Left ventricle myocardium inferior (tissue), 1 donor: ENCODE measurements around the gene RPL39. TPM values are rescaled to one million over a fixed set of nuclear protein-coding genes. Genes with fewer than 3 reads are reported as not detected.
A peak's percentile ranks its signal among the peaks of the same experiment; 100 is the strongest.
"Not testable (repeated sequence)": the region's sequence is repeated elsewhere in the genome, so short reads cannot be mapped to it uniquely, and the experiment has no call there.

Experiments
- DNase-seq: peaks from one replicate; pipeline ENCODE4 v3.0.0-alpha.2; 2020
- H3K27ac ChIP-seq: fragments of 200-600 bp; replicated peaks from 2 replicates; pipeline ENCODE4 v1.8.0; 2021
- H3K27me3 ChIP-seq: fragments of 200-600 bp; 2 replicates; pipeline ENCODE4 v1.8.0; 2021; ENCODE audit warnings: low read depth
- H3K36me3 ChIP-seq: fragments of 200-600 bp; 2 replicates; pipeline ENCODE4 v1.8.0; 2021
- H3K4me1 ChIP-seq: fragments of 200-600 bp; 2 replicates; pipeline ENCODE4 v1.8.0; 2021
- H3K4me3 ChIP-seq: fragments of 200-600 bp; 2 replicates; pipeline ENCODE4 v1.8.0; 2021; ENCODE audit warnings: mild to moderate bottlenecking, moderate library complexity
- H3K9me3 ChIP-seq: fragments of 200-600 bp; replicated peaks from 2 replicates; pipeline ENCODE4 v1.8.0; 2021
- CTCF ChIP-seq: fragments of 200-600 bp; IDR thresholded peaks from 2 replicates; pipeline ENCODE4 v1.8.0; 2021; ENCODE audit warnings: antibody characterized with exemption, mild to moderate bottlenecking, borderline replicate concordance
- intact Hi-C: fragments of 100-400 bp; cut with micrococcal nuclease; formaldehyde crosslinking; loops from one replicate; pipeline ENCODE4 v1.11.0; 2022
- total RNA-seq: library from RNA; stranded (reverse); fragmentation: NEBNext Ultra II Directional; extraction: Animal tissue kit (Norgen Biotek cat#: 25700); gene quantifications from one replicate; pipeline ENCODE4 v1.2.1, GENCODE V29; 2021
- donor health status: DM: no; HTN: yes; CAD: no; lungs with severe emphysema.

The RPL39 gene
- total RNA-seq, 1 donor from 2014 or later = 1,056 TPM

GRCh38 chrX:119753639-119754257 is 37.7 kb downstream of the RPL39 start:
- H3K36me3 ChIP-seq = no peaks in the 10 kb centered on the region
- intact Hi-C loops = no loop called here
- DNase-seq = no peak
- no peaks in the 10 kb centered on the region for H3K9me3 ChIP-seq
- H3K4me1 ChIP-seq = no peaks in the 10 kb centered on the region
- no peak overlapping the region for H3K4me3 ChIP-seq
- peaks cover 2% of the 10 kb centered on the region for H3K27me3 ChIP-seq
- peak; percentile 45 for TF ChIP-seq CTCF
- H3K27ac ChIP-seq = no peak overlapping the region

- H3K27me3 ChIP-seq = no peaks in the 10 kb centered on the region
- DNase-seq = no peak
- intact Hi-C loops = no loop called here
- H3K4me3 ChIP-seq = no peak overlapping the region
- no peak overlapping the region for H3K27ac ChIP-seq
- no peaks in the 10 kb centered on the region for H3K36me3 ChIP-seq
- H3K4me1 ChIP-seq = no peaks in the 10 kb centered on the region
- no peaks in the 10 kb centered on the region for H3K9me3 ChIP-seq
- TF ChIP-seq CTCF = no peak
These were observed 38.4 kb downstream of the RPL39 start for GRCh38 chrX:119753001-119753400.

GRCh38 chrX:119750751-119751150 is 40.7 kb downstream of the RPL39 start:
- H3K9me3 ChIP-seq, H3K36me3 ChIP-seq, DNase-seq, intact Hi-C loops, H3K27me3 ChIP-seq, H3K4me3 ChIP-seq, H3K27ac ChIP-seq, H3K4me1 ChIP-seq: not testable (repeated sequence)

GRCh38 chrX:119750131-119750530 is 41.3 kb downstream of the RPL39 start:
- H3K9me3 ChIP-seq, DNase-seq, H3K27me3 ChIP-seq, H3K4me1 ChIP-seq, H3K36me3 ChIP-seq, H3K4me3 ChIP-seq, intact Hi-C loops, H3K27ac ChIP-seq: not testable (repeated sequence)

GRCh38 chrX:119745283-119745848 is 46.1 kb downstream of the RPL39 start:
- intact Hi-C loops = no loop called here
- TF ChIP-seq CTCF = no peak
- no peak for DNase-seq

GRCh38 chrX:119738742-119739141 is 52.7 kb downstream of the RPL39 start:
- Histone ChIP-seq H3K27me3 (no peaks in the 10 kb centered on the region), H3K36me3 (no peaks in the 10 kb centered on the region), H3K4me3 (no peak overlapping the region), H3K27ac (no peak overlapping the region), H3K9me3 (no peaks in the 10 kb centered on the region), H3K4me1 (peaks cover 6% of the 10 kb centered on the region)
- DNase-seq = no peak
- no peak for TF ChIP-seq CTCF
- intact Hi-C loops = no loop called here

More at GRCh38 chrX:119745283-119745848, 46.1 kb downstream of the RPL39 start:
- H3K9me3 ChIP-seq = no peaks in the 10 kb centered on the region
- no peaks in the 10 kb centered on the region for H3K4me1 ChIP-seq
- no peaks in the 10 kb centered on the region for H3K36me3 ChIP-seq
- no peaks in the 10 kb centered on the region for H3K27me3 ChIP-seq
- H3K27ac ChIP-seq = no peak overlapping the region
- no peak overlapping the region for H3K4me3 ChIP-seq

Other genes starting within 250 kb of the RPL39 start
- gene STEEP1, start 226.2 kb downstream of the RPL39 start, total RNA-seq = 15.2 TPM
- gene UBE2A, start 217.1 kb downstream of the RPL39 start, total RNA-seq = 61.2 TPM
- 3.7 TPM for gene NKRF, start 185.2 kb downstream of the RPL39 start, total RNA-seq
- gene SEPTIN6, start 98.5 kb downstream of the RPL39 start, total RNA-seq = 5.6 TPM
- gene SOWAHD, start 33.0 kb downstream of the RPL39 start, total RNA-seq = 0.33 TPM
- 3.5 TPM for gene UPF3B, start 61.3 kb upstream of the RPL39 start, total RNA-seq
- gene RNF113A, start 80.1 kb upstream of the RPL39 start, total RNA-seq = 9.3 TPM
- 584 TPM for gene NDUFA1, start 80.2 kb upstream of the RPL39 start, total RNA-seq
- gene AKAP14, start 104.3 kb upstream of the RPL39 start, total RNA-seq = not detected
- 5.0 TPM for gene NKAP, start 152.1 kb upstream of the RPL39 start, total RNA-seq